ENCODE data around the gene RTEL1. TPM values are rescaled to one million over a fixed set of nuclear protein-coding genes. Genes with fewer than 3 reads are reported as not detected.

The RTEL1 gene
- polyA plus RNA-seq, 3 donors: 1.0 to 15.5 (median 4.8) TPM

DNA sequence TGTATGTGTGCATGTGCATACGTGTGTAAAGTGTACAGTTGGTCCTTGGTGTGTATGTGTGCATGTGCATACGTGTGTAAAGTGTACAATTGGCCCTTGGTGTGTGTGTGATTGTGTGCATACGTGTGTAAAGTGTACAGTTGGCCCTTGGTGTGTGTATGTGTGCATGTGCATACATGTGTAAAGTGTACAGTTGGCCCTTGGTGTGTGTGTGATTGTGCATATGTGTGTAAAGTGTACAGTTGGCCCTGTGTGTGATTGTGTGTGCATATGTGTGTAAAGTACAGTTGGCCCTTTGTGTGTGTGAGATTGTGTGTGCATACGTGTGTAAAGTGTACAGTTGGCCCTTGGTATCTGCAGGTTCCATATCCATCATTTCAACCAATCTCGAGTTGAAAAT, 73.3 kb downstream of the RTEL1 start:
- Histone ChIP-seq H3K4me3 (replicated peaks in 1 of 3; ENCODE audit: low read depth in 2 of 3, low read length in 3 of 3) (no peak overlapping the region), H2AFZ (ENCODE audit: insufficient read depth, low read depth, low read length, poor library complexity, severe bottlenecking) (no peak overlapping the region), H3K36me3 (replicated peaks in 1 of 2; ENCODE audit: control insufficient read depth in 1 of 2, insufficient read depth in 2 of 2, low read length in 2 of 2) (peaks cover 40 to 85% of the 10 kb centered on the region in 2 donors), H3K4me2 (replicated peaks; ENCODE audit: extremely low read depth, low read length, poor library complexity, severe bottlenecking) (no peak overlapping the region), H3K27ac (ENCODE audit: low read depth in 1 of 2, low read length in 2 of 2) (no peak overlapping the region), H3K9me3 (replicated peaks in 1 of 2; ENCODE audit: control insufficient read depth in 1 of 2, insufficient read depth in 1 of 2, low read length in 2 of 2) (no peaks in the 10 kb centered on the region), H3K79me2 (ENCODE audit: insufficient read depth, low read length) (peaks cover 36% of the 10 kb centered on the region), H3K9ac (ENCODE audit: insufficient read depth, low read length, poor library complexity, severe bottlenecking) (no peak overlapping the region), H3K27me3 (ENCODE audit: control insufficient read depth in 2 of 2, insufficient read depth in 2 of 2, low read length in 2 of 2) (peaks cover 0 to 7% of the 10 kb centered on the region in 2 donors), H3K4me1 (ENCODE audit: control insufficient read depth in 1 of 2, insufficient read depth in 2 of 2, low read length in 2 of 2) (peaks cover 0 to 12% of the 10 kb centered on the region in 2 donors), H4K20me1 (ENCODE audit: insufficient read depth, low read length) (peaks cover 97% of the 10 kb centered on the region)
- no peak overlapping the region for H3K4me3 Mint-ChIP-seq
- H3K27ac Mint-ChIP-seq: no peak overlapping the region
- WGBS (ENCODE audit: insufficient coverage): 89% methylated on average over 3 of the region's 5 CpGs
- H3K36me3 Mint-ChIP-seq: peaks cover 33 to 56% of the 10 kb centered on the region in 2 donors
- H3K4me1 Mint-ChIP-seq: peaks cover 27% of the 10 kb centered on the region
- no peaks in the 10 kb centered on the region for H3K9me3 Mint-ChIP-seq
- DNase-seq: no peak
- H3K27me3 Mint-ChIP-seq (ENCODE audit: low read depth in 3 of 3): peaks cover 6 to 14% (median 9%) of the 10 kb centered on the region in 3 donors
- intact Hi-C loops (cut with micrococcal nuclease): no loop called here
- TF ChIP-seq, protein P1, sequence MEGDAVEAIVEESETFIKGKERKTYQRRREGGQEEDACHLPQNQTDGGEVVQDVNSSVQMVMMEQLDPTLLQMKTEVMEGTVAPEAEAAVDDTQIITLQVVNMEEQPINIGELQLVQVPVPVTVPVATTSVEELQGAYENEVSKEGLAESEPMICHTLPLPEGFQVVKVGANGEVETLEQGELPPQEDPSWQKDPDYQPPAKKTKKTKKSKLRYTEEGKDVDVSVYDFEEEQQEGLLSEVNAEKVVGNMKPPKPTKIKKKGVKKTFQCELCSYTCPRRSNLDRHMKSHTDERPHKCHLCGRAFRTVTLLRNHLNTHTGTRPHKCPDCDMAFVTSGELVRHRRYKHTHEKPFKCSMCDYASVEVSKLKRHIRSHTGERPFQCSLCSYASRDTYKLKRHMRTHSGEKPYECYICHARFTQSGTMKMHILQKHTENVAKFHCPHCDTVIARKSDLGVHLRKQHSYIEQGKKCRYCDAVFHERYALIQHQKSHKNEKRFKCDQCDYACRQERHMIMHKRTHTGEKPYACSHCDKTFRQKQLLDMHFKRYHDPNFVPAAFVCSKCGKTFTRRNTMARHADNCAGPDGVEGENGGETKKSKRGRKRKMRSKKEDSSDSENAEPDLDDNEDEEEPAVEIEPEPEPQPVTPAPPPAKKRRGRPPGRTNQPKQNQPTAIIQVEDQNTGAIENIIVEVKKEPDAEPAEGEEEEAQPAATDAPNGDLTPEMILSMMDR (IDR thresholded peaks at IDR 0.05): no peak

DNA sequence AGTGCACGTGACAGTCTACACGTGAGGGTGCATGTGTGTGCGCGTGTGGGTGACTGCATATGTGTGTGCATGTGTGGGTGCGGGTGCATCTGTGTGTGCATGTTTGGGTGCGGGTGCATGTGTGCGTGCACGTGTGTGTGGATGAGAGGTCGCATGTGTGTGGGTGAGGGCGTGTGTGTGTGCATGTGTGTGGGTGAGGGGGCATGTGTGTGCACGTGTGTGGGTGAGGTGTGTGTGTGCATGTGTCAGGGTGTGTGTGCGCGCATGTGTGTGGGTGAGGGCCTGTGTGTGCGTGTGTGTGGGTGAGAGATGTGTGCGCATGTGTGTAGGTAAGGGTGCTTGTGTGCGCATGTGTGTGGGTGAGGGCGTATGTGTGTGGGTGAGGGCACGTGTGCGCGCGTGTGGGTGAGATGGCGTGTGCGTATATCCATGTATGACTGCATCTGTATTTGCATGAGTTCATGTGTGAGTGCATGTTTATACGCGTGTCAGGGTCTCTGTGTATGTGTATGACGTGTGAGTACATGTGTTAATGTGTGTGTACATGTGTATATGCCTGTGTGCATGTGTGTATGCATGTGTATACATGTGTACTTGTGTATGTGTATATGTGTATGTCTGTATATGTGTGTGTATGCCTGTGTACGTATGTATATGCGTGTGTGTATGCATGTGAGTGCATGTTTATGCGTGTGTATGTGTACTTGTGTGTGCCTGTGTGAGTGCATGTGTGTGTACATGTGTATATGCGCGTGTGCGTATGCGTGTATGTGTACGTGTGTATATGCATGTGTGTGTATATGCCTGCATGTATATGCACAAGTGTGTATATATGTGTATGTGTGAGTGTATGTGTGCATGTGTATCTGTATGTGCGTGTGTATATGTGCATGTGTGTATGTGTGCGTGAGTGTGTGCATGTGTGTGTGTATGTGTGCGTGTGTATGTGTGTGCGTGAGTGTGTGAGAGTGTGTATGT, 74.3 kb downstream of the RTEL1 start:
- Histone ChIP-seq H4K20me1 (ENCODE audit: insufficient read depth, low read length) (peaks cover 99% of the 10 kb centered on the region), H3K4me1 (ENCODE audit: control insufficient read depth in 1 of 2, insufficient read depth in 2 of 2, low read length in 2 of 2) (peaks cover 8 to 22% of the 10 kb centered on the region in 2 donors), H3K9ac (ENCODE audit: insufficient read depth, low read length, poor library complexity, severe bottlenecking) (no peak overlapping the region), H3K4me3 (replicated peaks in 1 of 3; ENCODE audit: low read depth in 2 of 3, low read length in 3 of 3) (no peak overlapping the region), H3K36me3 (replicated peaks in 1 of 2; ENCODE audit: control insufficient read depth in 1 of 2, insufficient read depth in 2 of 2, low read length in 2 of 2) (peaks cover 36 to 75% of the 10 kb centered on the region in 2 donors), H2AFZ (ENCODE audit: insufficient read depth, low read depth, low read length, poor library complexity, severe bottlenecking) (no peak overlapping the region), H3K27me3 (ENCODE audit: control insufficient read depth in 2 of 2, insufficient read depth in 2 of 2, low read length in 2 of 2) (peaks cover 6 to 17% of the 10 kb centered on the region in 2 donors), H3K9me3 (replicated peaks in 1 of 2; ENCODE audit: control insufficient read depth in 1 of 2, insufficient read depth in 1 of 2, low read length in 2 of 2) (no peaks in the 10 kb centered on the region), H3K4me2 (replicated peaks; ENCODE audit: extremely low read depth, low read length, poor library complexity, severe bottlenecking) (no peak overlapping the region), H3K79me2 (ENCODE audit: insufficient read depth, low read length) (peaks cover 27% of the 10 kb centered on the region), H3K27ac (ENCODE audit: low read depth in 1 of 2, low read length in 2 of 2) (no peak overlapping the region)
- peaks cover 31% of the 10 kb centered on the region for H3K4me1 Mint-ChIP-seq
- H3K9me3 Mint-ChIP-seq: peaks cover 0 to 4% (median 0%) of the 10 kb centered on the region in 7 donors
- peaks cover 16 to 24% (median 17%) of the 10 kb centered on the region in 3 donors for H3K27me3 Mint-ChIP-seq (ENCODE audit: low read depth in 3 of 3)
- H3K4me3 Mint-ChIP-seq: no peak overlapping the region
- intact Hi-C loops (cut with micrococcal nuclease): no loop called here
- DNase-seq: no peak
- peaks cover 26 to 50% of the 10 kb centered on the region in 2 donors for H3K36me3 Mint-ChIP-seq
- WGBS (ENCODE audit: insufficient coverage): 94% methylated on average over 37 of the region's 38 CpGs
- H3K27ac Mint-ChIP-seq: no peak overlapping the region
- TF ChIP-seq, protein P1 (IDR thresholded peaks at IDR 0.05): no peak
